Keratinocyte (primary cell): ENCODE measurements around the gene CYP2D6. TPM values are rescaled to one million over a fixed set of nuclear protein-coding genes. Genes with fewer than 3 reads are reported as not detected.
"Not testable (repeated sequence)": the region's sequence is repeated elsewhere in the genome, so short reads cannot be mapped to it uniquely, and the experiment has no call there.

Experiments
- DNase-seq: peaks from one replicate; pipeline ENCODE4 v3.0.0-alpha.2; 2011; ENCODE audit warnings: low read depth, missing footprints, low spot score
- FAIRE-seq: peaks from 2 replicates; lab custom pipeline; 2011; peaks lifted over from hg19 to GRCh38; lab: Jason Lieb, UNC
- H2AFZ ChIP-seq: 2 replicates; pipeline ENCODE4 v1.6.0; 2012; ENCODE audit warnings: low read length, control low read depth, inconsistent platforms; ENCODE audit not compliant: control insufficient read depth
- H3K27ac ChIP-seq: 2 replicates; pipeline ENCODE4 v1.5.1; 2011; ENCODE audit warnings: low read length; ENCODE audit not compliant: control insufficient read depth, insufficient read depth
- H3K27me3 ChIP-seq: 3 replicates; pipeline ENCODE4 v1.6.0; 2011; ENCODE audit warnings: low read length; ENCODE audit not compliant: control insufficient read depth, insufficient read depth; ENCODE audit errors: extremely low read depth
- H3K36me3 ChIP-seq, 2 experiments: 2 replicates in 1 of 2; 3 replicates in 1 of 2; pipeline ENCODE4 v1.5.1; 2011; ENCODE audit warnings: low read length in 2 of 2, mild to moderate bottlenecking in 1 of 2; ENCODE audit not compliant: control insufficient read depth in 2 of 2, insufficient read depth in 2 of 2; ENCODE audit errors: extremely low read depth in 1 of 2
- H3K4me1 ChIP-seq: 3 replicates; pipeline ENCODE4 v1.5.1; 2011; ENCODE audit warnings: low read length; ENCODE audit not compliant: control insufficient read depth, insufficient read depth; ENCODE audit errors: extremely low read depth
- H3K4me2 ChIP-seq: 3 replicates; pipeline ENCODE4 v1.6.0; 2011; ENCODE audit warnings: low read depth, low read length; ENCODE audit not compliant: control insufficient read depth, insufficient read depth; ENCODE audit errors: extremely low read depth
- H3K4me3 ChIP-seq, 3 experiments: fragments of 200-600 bp in 1 of 3; sonication (generic) in 1 of 3; 2 replicates in 2 of 3; 3 replicates in 1 of 3; pipeline ENCODE4 v1.5.1; 2011 to 2016; ENCODE audit warnings: low read length in 3 of 3, mild to moderate bottlenecking in 3 of 3, control low read depth in 2 of 3, inconsistent platforms in 1 of 3, low read depth in 1 of 3, mixed read lengths in 1 of 3, mixed run types in 1 of 3, moderate library complexity in 1 of 3; ENCODE audit not compliant: control insufficient read depth in 2 of 3, insufficient read depth in 2 of 3; ENCODE audit errors: extremely low read depth in 1 of 3
- H3K79me2 ChIP-seq: 2 replicates; pipeline ENCODE4 v1.6.0; 2012; ENCODE audit warnings: low read length; ENCODE audit not compliant: control insufficient read depth, insufficient read depth
- H3K9ac ChIP-seq: 3 replicates; pipeline ENCODE4 v1.6.0; 2011; ENCODE audit warnings: low read length; ENCODE audit not compliant: control insufficient read depth, insufficient read depth; ENCODE audit errors: extremely low read depth
- H3K9me1 ChIP-seq: 3 replicates; pipeline ENCODE4 v1.6.0; 2011; ENCODE audit warnings: low read length; ENCODE audit not compliant: control insufficient read depth, insufficient read depth; ENCODE audit errors: extremely low read depth
- H3K9me3 ChIP-seq: 2 replicates; pipeline ENCODE4 v1.5.1; 2012; ENCODE audit warnings: low read depth, low read length; ENCODE audit not compliant: control insufficient read depth
- H4K20me1 ChIP-seq: 3 replicates; pipeline ENCODE4 v1.6.0; 2011; ENCODE audit warnings: low read length; ENCODE audit not compliant: control insufficient read depth, insufficient read depth; ENCODE audit errors: extremely low read depth
- EZH2 ChIP-seq: IDR thresholded peaks from one replicate; pipeline ENCODE4 v1.6.1; 2012; ENCODE audit warnings: inconsistent platforms, mild to moderate bottlenecking, low read length, moderate library complexity
- dilution Hi-C: fragments of 300-500 bp; cut with MboI; formaldehyde crosslinking; loops from one replicate; pipeline ENCODE4 v1.7.0; 2020; ENCODE audit warnings: low sequenced_read_pairs; ENCODE audit not compliant: extremely low pct_ligation_motif_present
- polyA plus RNA-seq, 5 experiments: library from polyadenylated mRNA; depleted of rRNA in 3 of 5; stranded (reverse) in 3 of 5; stranded (forward) in 1 of 5; unstranded in 1 of 5; fragments of >200 nt; gene quantifications; 1 replicate in 1 of 5; 2 replicates in 3 of 5; 3 replicates in 1 of 5; pipeline versions ENCODE4 v1.2.1 to v1.2.3, GENCODE V29; 2011 to 2012; ENCODE audit warnings: missing spikeins in 2 of 5, low read depth in 1 of 5, low replicate concordance in 1 of 5
- TF ChIP-seq, protein P1 (sequence below), 3 experiments: IDR thresholded peaks in 1 of 3; conservative IDR thresholded peaks in 1 of 3; optimal IDR thresholded peaks in 1 of 3; 2 replicates in 2 of 3; 3 replicates in 1 of 3; pipeline versions ENCODE3 to v1.5.1; 2011; ENCODE audit warnings: low read length in 3 of 3, mild to moderate bottlenecking in 3 of 3, moderate library complexity in 2 of 3, control low read depth in 1 of 3, inconsistent platforms in 1 of 3; ENCODE audit not compliant: insufficient read depth in 2 of 3; ENCODE audit errors: extremely low read depth in 1 of 3

CYP2D6 gene
- polyA plus RNA-seq, 1 donor (not counting 4 experiments of a cell fraction or from before 2014, with no cell fraction given) = 0.81 TPM

DNA sequence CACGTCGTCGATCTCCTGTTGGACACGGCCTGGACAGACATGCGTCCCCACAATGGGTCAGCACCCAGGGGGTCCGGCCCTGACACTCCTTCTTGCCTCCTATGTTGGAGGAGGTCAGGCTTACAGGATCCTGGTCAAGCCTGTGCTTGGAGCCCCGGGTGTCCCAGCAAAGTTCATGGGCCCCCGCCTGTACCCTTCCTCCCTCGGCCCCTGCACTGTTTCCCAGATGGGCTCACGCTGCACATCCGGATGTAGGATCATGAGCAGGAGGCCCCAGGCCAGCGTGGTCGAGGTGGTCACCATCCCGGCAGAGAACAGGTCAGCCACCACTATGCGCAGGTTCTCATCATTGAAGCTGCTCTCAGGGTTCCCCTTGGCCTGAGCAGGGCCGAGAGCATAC is 3.0 kb downstream of the CYP2D6 start:
- no peak overlapping the region for H3K9ac ChIP-seq
- H3K4me2 ChIP-seq = no peak overlapping the region
- H3K9me3 ChIP-seq = no peaks in the 10 kb centered on the region
- DNase-seq = no peak
- dilution Hi-C loops = no loop called here
- no peak overlapping the region for H3K27ac ChIP-seq
- no peaks in the 10 kb centered on the region for H3K4me1 ChIP-seq
- no peak overlapping the region for H2AFZ ChIP-seq
- no peaks in the 10 kb centered on the region for H3K9me1 ChIP-seq
- no peaks in the 10 kb centered on the region for H3K79me2 ChIP-seq
- no peaks in the 10 kb centered on the region for H3K36me3 ChIP-seq
- TF ChIP-seq EZH2 = no peak
- TF ChIP-seq, protein P1, sequence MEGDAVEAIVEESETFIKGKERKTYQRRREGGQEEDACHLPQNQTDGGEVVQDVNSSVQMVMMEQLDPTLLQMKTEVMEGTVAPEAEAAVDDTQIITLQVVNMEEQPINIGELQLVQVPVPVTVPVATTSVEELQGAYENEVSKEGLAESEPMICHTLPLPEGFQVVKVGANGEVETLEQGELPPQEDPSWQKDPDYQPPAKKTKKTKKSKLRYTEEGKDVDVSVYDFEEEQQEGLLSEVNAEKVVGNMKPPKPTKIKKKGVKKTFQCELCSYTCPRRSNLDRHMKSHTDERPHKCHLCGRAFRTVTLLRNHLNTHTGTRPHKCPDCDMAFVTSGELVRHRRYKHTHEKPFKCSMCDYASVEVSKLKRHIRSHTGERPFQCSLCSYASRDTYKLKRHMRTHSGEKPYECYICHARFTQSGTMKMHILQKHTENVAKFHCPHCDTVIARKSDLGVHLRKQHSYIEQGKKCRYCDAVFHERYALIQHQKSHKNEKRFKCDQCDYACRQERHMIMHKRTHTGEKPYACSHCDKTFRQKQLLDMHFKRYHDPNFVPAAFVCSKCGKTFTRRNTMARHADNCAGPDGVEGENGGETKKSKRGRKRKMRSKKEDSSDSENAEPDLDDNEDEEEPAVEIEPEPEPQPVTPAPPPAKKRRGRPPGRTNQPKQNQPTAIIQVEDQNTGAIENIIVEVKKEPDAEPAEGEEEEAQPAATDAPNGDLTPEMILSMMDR (optimal IDR thresholded peaks at IDR 0.05 in 1 of 3, IDR thresholded peaks at IDR 0.05 in 1 of 3, conservative IDR thresholded peaks at IDR 0.05 in 1 of 3; ENCODE audit: extremely low read depth in 1 of 3, insufficient read depth in 2 of 3, low read length in 3 of 3) = no peak
- FAIRE-seq = no peak
- no peak overlapping the region for H3K4me3 ChIP-seq
- H3K27me3 ChIP-seq = no peaks in the 10 kb centered on the region
- no peaks in the 10 kb centered on the region for H4K20me1 ChIP-seq

DNA sequence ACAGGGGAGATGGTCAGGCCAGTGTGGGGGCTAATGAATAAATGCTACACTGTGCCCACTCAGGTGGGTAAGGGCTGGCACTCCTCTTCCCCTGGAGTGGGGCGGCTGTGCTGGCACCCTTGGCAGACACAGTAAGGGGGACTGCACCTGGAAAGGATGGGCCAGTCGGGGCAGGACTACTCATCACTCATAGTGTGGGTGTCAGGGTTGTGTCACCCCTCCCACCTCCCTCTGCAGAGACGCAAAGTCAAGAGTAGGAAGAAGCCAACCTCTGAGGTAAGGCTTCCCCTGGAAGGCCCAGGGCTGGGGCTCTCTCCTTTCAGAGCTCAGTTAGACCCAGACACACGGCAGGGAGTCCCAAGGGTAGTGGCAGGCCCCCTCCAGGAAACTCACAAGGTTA is 7.1 kb downstream of the CYP2D6 start:
- H3K9ac ChIP-seq, H3K79me2 ChIP-seq, FAIRE-seq, H3K4me2 ChIP-seq, H3K36me3 ChIP-seq, H3K9me1 ChIP-seq, DNase-seq, H3K9me3 ChIP-seq, H3K4me3 ChIP-seq, H4K20me1 ChIP-seq, H3K27ac ChIP-seq, dilution Hi-C loops, H3K4me1 ChIP-seq, H3K27me3 ChIP-seq, H2AFZ ChIP-seq: not testable (repeated sequence)

DNA sequence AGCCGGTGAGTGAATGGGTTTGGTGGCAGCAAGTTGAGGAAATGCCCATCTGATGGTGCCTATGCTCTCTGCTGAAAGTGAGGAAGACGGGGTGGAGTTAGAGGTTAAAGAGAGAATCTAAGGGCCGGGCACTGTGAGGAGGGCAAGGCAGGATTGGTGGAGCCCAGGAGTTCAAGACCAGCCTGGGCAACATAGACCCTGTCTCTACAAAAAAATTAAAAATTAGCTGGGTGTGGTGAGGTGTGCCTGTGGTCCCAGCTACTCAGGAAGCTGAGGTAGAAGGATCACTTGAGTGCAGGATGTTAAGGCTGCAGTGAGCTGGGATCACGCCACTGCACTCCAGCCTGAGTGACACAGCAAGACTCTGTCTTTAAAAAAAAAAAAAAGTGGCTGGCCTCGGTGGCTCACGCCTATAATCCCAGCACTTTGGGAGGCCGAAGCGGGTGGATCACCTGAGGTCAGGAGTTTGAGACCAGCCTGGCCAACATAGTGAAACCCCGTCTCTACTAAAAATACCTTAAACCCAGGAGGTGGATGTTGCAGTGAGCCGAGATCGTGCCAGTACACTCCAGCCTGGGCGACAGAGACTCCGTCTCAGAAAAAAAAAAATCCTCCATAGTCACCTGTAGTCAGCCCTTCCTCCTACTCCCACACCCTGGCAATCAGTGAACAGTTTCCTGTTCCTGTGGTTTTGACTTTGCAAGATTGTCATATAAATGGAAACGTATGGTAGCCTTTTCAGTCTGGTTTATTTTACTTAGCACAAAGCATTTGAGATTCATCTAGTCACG is 10.2 kb downstream of the CYP2D6 start:
- dilution Hi-C loops, FAIRE-seq, H3K9me1 ChIP-seq, DNase-seq, H3K4me1 ChIP-seq, H3K27me3 ChIP-seq, H3K4me2 ChIP-seq, H2AFZ ChIP-seq, H4K20me1 ChIP-seq, H3K79me2 ChIP-seq, H3K9ac ChIP-seq, H3K27ac ChIP-seq, H3K9me3 ChIP-seq, H3K4me3 ChIP-seq, H3K36me3 ChIP-seq: not testable (repeated sequence)
